HCT116 (cell line): ENCODE data around the gene CXCL9. TPM values are rescaled to one million over a fixed set of nuclear protein-coding genes. Genes with fewer than 3 reads are reported as not detected.
"Not testable (repeated sequence)": the region's sequence is repeated elsewhere in the genome, so short reads cannot be mapped to it uniquely, and the experiment has no call there.

Source experiments
- ATAC-seq: fragments of 200-7000 bp; cut with Tn5 transposase; 2 replicates; pipeline ENCODE4 v1.9.1; 2020; ENCODE audit warnings: mild to moderate bottlenecking, moderate library complexity
- BruUV-seq: library from RNA; stranded (reverse); fragments of 400-500 nt; replicated peaks from 2 replicates; lab custom pipeline; 2021; lab: Mats Ljungman, UMichigan
- CTCF ChIA-PET: fragments of 300-600 bp; sonication (Branson Sonifier 250); formaldehyde crosslinking; loops from one replicate; lab custom pipeline; 2021; ENCODE audit warnings: antibody characterized with exemption; lab: Charles Lee
- POLR2A ChIA-PET: fragments of 300-600, 350-600 bp; sonication (Branson Sonifier 250); formaldehyde crosslinking; loops from one replicate; lab custom pipeline; 2021; ENCODE audit warnings: antibody characterized with exemption; lab: Charles Lee
- RAD21 ChIA-PET, 2 experiments: fragments of 300-600 bp; sonication (Branson Sonifier 250); formaldehyde crosslinking; loops; one replicate each; lab custom pipeline; 2023; ENCODE audit warnings: low total read pairs in 2 of 2; ENCODE audit not compliant: uncharacterized antibody in 2 of 2, unreplicated experiment in 2 of 2, low non-redundant PET in 1 of 2; lab: Charles Lee
- DNase-seq: peaks from one replicate; pipeline ENCODE4 v3.0.0-alpha.2; 2010; ENCODE audit warnings: low read depth, low spot score
- H2AFZ ChIP-seq: fragments of 200-600 bp; shearing (Covaris generic), sonication (generic); 2 replicates; pipeline ENCODE4 v1.6.1; 2017; ENCODE audit warnings: low read depth, mixed run types, mixed read lengths, antibody characterized with exemption, low read length; ENCODE audit not compliant: poor library complexity, severe bottlenecking
- H3K27ac ChIP-seq: 2 replicates; pipeline ENCODE4 v1.5.1; 2012; ENCODE audit warnings: low read depth, low read length
- H3K27me3 ChIP-seq: fragments of 200-600 bp; sonication (generic); 2 replicates; pipeline ENCODE4 v1.6.1; 2016; ENCODE audit warnings: mixed run types, low read length, mixed read lengths; ENCODE audit not compliant: insufficient read depth
- H3K36me3 ChIP-seq, 2 experiments: fragments of 200-500 bp in 1 of 2; fragments of 200-600 bp in 1 of 2; sonication (Bioruptor generic) in 1 of 2; sonication (generic) in 1 of 2; 2 replicates each; pipeline versions ENCODE4 v1.5.1 to v1.6.1; 2014 to 2016; ENCODE audit warnings: low read length in 2 of 2, inconsistent platforms in 1 of 2, mixed read lengths in 1 of 2, mixed run types in 1 of 2; ENCODE audit not compliant: insufficient read depth in 2 of 2, control insufficient read depth in 1 of 2
- H3K4me1 ChIP-seq, 2 experiments: fragments of 200-600 bp in 1 of 2; sonication (generic) in 1 of 2; 2 replicates each; pipeline versions ENCODE4 v1.5.1 to v1.6.1; 2012 to 2017; ENCODE audit warnings: low read length in 2 of 2, inconsistent platforms in 1 of 2, mild to moderate bottlenecking in 1 of 2, mixed read lengths in 1 of 2, mixed run types in 1 of 2, moderate library complexity in 1 of 2; ENCODE audit not compliant: insufficient read depth in 2 of 2, control insufficient read depth in 1 of 2
- H3K4me2 ChIP-seq: fragments of 200-600 bp; sonication (generic); 2 replicates; pipeline ENCODE4 v1.6.1; 2017; ENCODE audit warnings: mixed run types, low read length, mixed read lengths
- H3K4me3 ChIP-seq, 2 experiments: fragments of 200-600 bp in 1 of 2; sonication (generic) in 1 of 2; replicated peaks in 1 of 2; 2 replicates each; pipeline ENCODE4 v1.5.1; 2011 to 2016; ENCODE audit warnings: low read length in 2 of 2, control low read depth in 1 of 2, low read depth in 1 of 2, mild to moderate bottlenecking in 1 of 2, mixed read lengths in 1 of 2, mixed run types in 1 of 2
- H3K79me2 ChIP-seq: fragments of 200-600 bp; sonication (generic); 2 replicates; pipeline ENCODE4 v1.6.1; 2017; ENCODE audit warnings: mild to moderate bottlenecking, mixed run types, low read length, moderate library complexity, mixed read lengths; ENCODE audit not compliant: insufficient read depth
- H3K9ac ChIP-seq: fragments of 200-600 bp; sonication (generic); 2 replicates; pipeline ENCODE4 v1.6.1; 2016; ENCODE audit warnings: low read length, mixed read lengths
- H3K9me2 ChIP-seq: fragments of 200-600 bp; sonication (generic), shearing (Covaris generic); 2 replicates; pipeline ENCODE4 v1.6.1; 2017; ENCODE audit warnings: mixed run types, mild to moderate bottlenecking, moderate library complexity; ENCODE audit not compliant: insufficient read depth
- H3K9me3 ChIP-seq, 2 experiments: fragments of 200-500 bp in 1 of 2; fragments of 200-600 bp in 1 of 2; sonication (Bioruptor generic) in 1 of 2; sonication (generic) in 1 of 2; 2 replicates each; pipeline ENCODE4 v1.6.1; 2014 to 2017; ENCODE audit warnings: low read length in 2 of 2, mixed read lengths in 2 of 2, inconsistent platforms in 1 of 2, low read depth in 1 of 2, mild to moderate bottlenecking in 1 of 2, mixed run types in 1 of 2, moderate library complexity in 1 of 2; ENCODE audit not compliant: control insufficient read depth in 1 of 2, insufficient read depth in 1 of 2
- H4K20me1 ChIP-seq: fragments of 200-600 bp; sonication (generic), shearing (Covaris generic); 2 replicates; pipeline ENCODE4 v1.6.1; 2017; ENCODE audit warnings: mixed run types, mild to moderate bottlenecking, moderate library complexity; ENCODE audit not compliant: insufficient read depth
- intact Hi-C: fragments of 100-400 bp; cut with micrococcal nuclease; formaldehyde crosslinking; loops from 2 replicates; pipeline ENCODE4 v1.10.0; 2022
- total RNA-seq: library from RNA; stranded (reverse); gene quantifications from one replicate; pipeline ENCODE4 v1.2.1, GENCODE V29; 2021; ENCODE audit not compliant: unreplicated experiment

CXCL9 gene
- total RNA-seq, 1 experiment from 2014 or later, result not detected

GRCh38 chr4:76049860-76050416 lies 42.6 kb upstream of the CXCL9 start:
- intact Hi-C loops, result loop anchor here (1.0 kb wide), 1 partner anchor 8 kb away; no protein-coding TSS in a partner anchor
- H3K4me3 ChIP-seq, H3K9ac ChIP-seq, BruUV-seq, H2AFZ ChIP-seq, POLR2A ChIA-PET, H3K9me3 ChIP-seq, H3K27ac ChIP-seq, H3K9me2 ChIP-seq, H3K27me3 ChIP-seq, H3K36me3 ChIP-seq, H4K20me1 ChIP-seq, CTCF ChIA-PET, H3K4me1 ChIP-seq, ATAC-seq, RAD21 ChIA-PET, H3K79me2 ChIP-seq, H3K4me2 ChIP-seq, DNase-seq: not testable (repeated sequence)

- POLR2A ChIA-PET, H3K4me2 ChIP-seq, H3K9me2 ChIP-seq, H3K9ac ChIP-seq, ATAC-seq, intact Hi-C loops, H3K27ac ChIP-seq, H4K20me1 ChIP-seq, H3K9me3 ChIP-seq, BruUV-seq, H3K79me2 ChIP-seq, H3K4me1 ChIP-seq, H3K4me3 ChIP-seq, CTCF ChIA-PET, H3K36me3 ChIP-seq, DNase-seq, H2AFZ ChIP-seq, H3K27me3 ChIP-seq, RAD21 ChIA-PET: not testable (repeated sequence)
Observed at GRCh38 chr4:76044686-76045085, 37.4 kb upstream of the CXCL9 start.

- BruUV-seq, DNase-seq, H3K4me3 ChIP-seq, H3K79me2 ChIP-seq, H3K27ac ChIP-seq, H3K9me3 ChIP-seq, H4K20me1 ChIP-seq, H3K9ac ChIP-seq, RAD21 ChIA-PET, H3K9me2 ChIP-seq, H3K4me2 ChIP-seq, intact Hi-C loops, H3K36me3 ChIP-seq, H3K27me3 ChIP-seq, POLR2A ChIA-PET, H2AFZ ChIP-seq, ATAC-seq, CTCF ChIA-PET, H3K4me1 ChIP-seq: not testable (repeated sequence)
Observed at GRCh38 chr4:76043306-76043705, 36.0 kb upstream of the CXCL9 start.

- H3K4me3 ChIP-seq, H3K79me2 ChIP-seq, H3K9ac ChIP-seq, DNase-seq, H4K20me1 ChIP-seq, RAD21 ChIA-PET, H3K4me1 ChIP-seq, CTCF ChIA-PET, H3K27ac ChIP-seq, H3K9me3 ChIP-seq, H2AFZ ChIP-seq, H3K9me2 ChIP-seq, BruUV-seq, H3K36me3 ChIP-seq, H3K27me3 ChIP-seq, H3K4me2 ChIP-seq, ATAC-seq: not testable (repeated sequence)
- POLR2A ChIA-PET, result interaction anchor here (0.8 kb wide), 1 partner anchor 11 kb away, joined by 3 read pairs; no protein-coding TSS in a partner anchor
- intact Hi-C loops, result loop anchor here (1.0 kb wide), 1 partner anchor 8 kb away; no protein-coding TSS in a partner anchor
Observed at GRCh38 chr4:76042241-76042998, 35.1 kb upstream of the CXCL9 start.
